Heart left ventricle (tissue), 13 donors: ENCODE data around the gene GRIK1.

Experiments used
- CTCF ChIP-seq, 12 donors: fragments of 200-600 bp; sonication (generic) in 4 of 12; IDR thresholded peaks; one replicate each; pipeline versions ENCODE4 v1.5.0 to v1.8.0; 2018 to 2022; ENCODE audit warnings: antibody characterized with exemption in 12 of 12, mild to moderate bottlenecking in 5 of 12
- POLR2A ChIP-seq, 2 donors: fragments of 450-650 bp; IDR thresholded peaks; one replicate each; pipeline ENCODE4 v1.6.1; 2017; ENCODE audit warnings: antibody characterized with exemption in 2 of 2, mild to moderate bottlenecking in 2 of 2, moderate library complexity in 2 of 2
- donor health status: ischemic (EF 13 %, LVEDD 7.1; RV severe dilation, severe dysfunction).
- donor health status: DM: no; HTN: yes; CAD: no.
- donor health status: DM: no; HTN: no; CAD: no.
- donor health status: ischemic (EF 25% LVEDD 6.9; RV normal size, moderate dysfunction).
- donor health status: ischemic (EF 25% LVEDD 5.7; RV mildly dilated, moderate dysfunction).
- donor health status: ischemic (EF 35%, LVEDD 5.7; RV mildly dilated, moderate dysfunction).
- donor health status: nonischemic (EF 11% LVEDD 7.7; RV severe dilation, severe dysfunction).
- donor health status: DM: yes; HTN: yes; CAD: no.
- donor health status: PGD.
- donor health status: ischemic (EF 29% LVEDD 5.4; RV normal size, mild dysfunction).
- donor health status: nonischemic (EF 23%, LVEDD 6.1; RV moderate dilation, normal function).

- TF ChIP-seq CTCF (IDR thresholded peaks at IDR 0.05) (no peak), POLR2A (IDR thresholded peaks at IDR 0.05) (no peak)
These were observed 299.7 kb downstream of the GRIK1 start for GRCh38 chr21:29640080-29640508.
